B cell (primary cell): Measurements from ENCODE around the gene FTO. TPM values are rescaled to one million over a fixed set of nuclear protein-coding genes. Genes with fewer than 3 reads are reported as not detected.

Experiments used
- ATAC-seq: fragments of 200-7000 bp; cut with Tn5 transposase; one replicate; pipeline ENCODE4 v1.10.0; 2021; ENCODE audit warnings: low read depth, mild to moderate bottlenecking, moderate number of reproducible peaks, moderate library complexity
- CTCF ChIA-PET: fragments of 350-600 bp; sonication (Branson Sonifier 250); formaldehyde crosslinking; loops from one replicate; lab custom pipeline; 2021; ENCODE audit warnings: antibody characterized with exemption, inconsistent platforms; lab: Charles Lee
- POLR2A ChIA-PET: fragments of 350-600 bp; sonication (Branson Sonifier 250); formaldehyde crosslinking; loops from one replicate; lab custom pipeline; 2021; ENCODE audit warnings: antibody characterized with exemption; lab: Charles Lee
- DNase-seq: peaks from one replicate; pipeline ENCODE4 v3.0.0; 2013
- H2AFZ ChIP-seq: 2 replicates; pipeline ENCODE4 v1.6.1; 2012; ENCODE audit warnings: mild to moderate bottlenecking, low read depth, low read length; ENCODE audit not compliant: insufficient read depth, poor library complexity, severe bottlenecking
- H3K27ac ChIP-seq, 2 donors: 1 replicate in 1 of 2; 2 replicates in 1 of 2; pipeline ENCODE4 v1.5.1; 2012 to 2013; ENCODE audit warnings: low read length in 2 of 2, mild to moderate bottlenecking in 2 of 2, moderate library complexity in 1 of 2
- H3K27me3 ChIP-seq, 4 experiments: fragments of 200-600 bp in 1 of 4; sonication (generic) in 1 of 4; replicated peaks in 1 of 4; 1 replicate in 2 of 4; 2 replicates in 2 of 4; pipeline versions ENCODE4 v1.6.1 to v1.7.0; 2013 to 2016; ENCODE audit warnings: low read length in 3 of 4, mild to moderate bottlenecking in 2 of 4, mixed read lengths in 1 of 4, moderate library complexity in 1 of 4; ENCODE audit not compliant: insufficient read depth in 4 of 4, control insufficient read depth in 3 of 4; ENCODE audit errors: control extremely low read depth in 1 of 4
- H3K36me3 ChIP-seq, 2 experiments: replicated peaks in 1 of 2; 1 replicate in 1 of 2; 2 replicates in 1 of 2; pipeline versions ENCODE4 v1.6.1 to v1.7.1; 2013; ENCODE audit warnings: low read length in 1 of 2; ENCODE audit not compliant: insufficient read depth in 2 of 2, control insufficient read depth in 1 of 2; ENCODE audit errors: control extremely low read depth in 1 of 2, extremely low read depth in 1 of 2
- H3K4me1 ChIP-seq, 2 donors: fragments of 200-600 bp in 1 of 2; sonication (generic) in 1 of 2; 1 replicate in 1 of 2; 2 replicates in 1 of 2; pipeline versions ENCODE4 v1.5.1 to v1.6.1; 2013 to 2017; ENCODE audit warnings: low read length in 2 of 2; ENCODE audit not compliant: control insufficient read depth in 2 of 2, insufficient read depth in 2 of 2
- H3K4me2 ChIP-seq: replicated peaks from 2 replicates; pipeline ENCODE3; 2012; ENCODE audit warnings: mild to moderate bottlenecking, low read depth, low read length; ENCODE audit not compliant: poor library complexity, severe bottlenecking
- H3K4me3 ChIP-seq, 5 experiments: fragments of 200-600 bp in 1 of 5; sonication (generic) in 1 of 5; 1 replicate in 3 of 5; 2 replicates in 2 of 5; pipeline versions ENCODE4 v1.5.1 to v1.7.0; 2011 to 2016; ENCODE audit warnings: low read length in 4 of 5, mild to moderate bottlenecking in 4 of 5, low read depth in 2 of 5, control low read depth in 1 of 5, moderate library complexity in 1 of 5; ENCODE audit not compliant: insufficient read depth in 1 of 5; ENCODE audit errors: control extremely low read depth in 1 of 5, extremely low read depth in 1 of 5
- H3K79me2 ChIP-seq: fragments of 200-600 bp; sonication (generic); one replicate; pipeline ENCODE4 v1.6.0; 2016; ENCODE audit warnings: low read length; ENCODE audit not compliant: control insufficient read depth, insufficient read depth
- H3K9ac ChIP-seq: fragments of 200-600 bp; sonication (generic); 2 replicates; pipeline ENCODE4 v1.6.1; 2017; ENCODE audit warnings: mild to moderate bottlenecking, low read length, moderate library complexity
- H3K9me3 ChIP-seq, 3 donors: one replicate each; pipeline versions ENCODE4 v1.6.1 to v1.7.1; 2013; ENCODE audit warnings: low read length in 2 of 3; ENCODE audit not compliant: control insufficient read depth in 2 of 3, insufficient read depth in 1 of 3; ENCODE audit errors: control extremely low read depth in 1 of 3
- H4K20me1 ChIP-seq: 2 replicates; pipeline ENCODE4 v1.6.0; 2012; ENCODE audit warnings: mild to moderate bottlenecking, low read length; ENCODE audit not compliant: insufficient read depth, control insufficient read depth, poor library complexity, severe bottlenecking
- H3K27ac Mint-ChIP-seq: one replicate; pipeline ENCODE4 v1.8.0; 2021; ENCODE audit warnings: mixed read lengths
- H3K27me3 Mint-ChIP-seq: one replicate; pipeline ENCODE4 v1.8.0; 2021; ENCODE audit warnings: mixed read lengths
- H3K4me1 Mint-ChIP-seq: one replicate; pipeline ENCODE4 v1.8.0; 2021; ENCODE audit warnings: mixed read lengths
- H3K4me3 Mint-ChIP-seq: one replicate; pipeline ENCODE4 v1.8.0; 2021; ENCODE audit warnings: mixed read lengths
- H3K9me3 Mint-ChIP-seq: one replicate; pipeline ENCODE4 v1.8.0; 2022; ENCODE audit warnings: mixed read lengths; ENCODE audit not compliant: insufficient read depth
- CTCF ChIP-seq: fragments of 200-600 bp; IDR thresholded peaks from one replicate; pipeline ENCODE4 v1.8.0; 2022; ENCODE audit warnings: antibody characterized with exemption, mild to moderate bottlenecking
- EZH2 ChIP-seq: IDR thresholded peaks from 2 replicates; pipeline ENCODE4 v1.6.1; 2012; ENCODE audit warnings: borderline replicate concordance, low read depth, mild to moderate bottlenecking, moderate library complexity, low read length; ENCODE audit not compliant: insufficient read depth, poor library complexity, severe bottlenecking
- WGBS: methylation state at CpG from one replicate; pipeline ENCODE4 v1.1.5; 2013; ENCODE audit warnings: missing lambda C conversion rate; ENCODE audit not compliant: insufficient coverage; 5-methylcytosine and 5-hydroxymethylcytosine counted together
- intact Hi-C: fragments of 100-400 bp; cut with micrococcal nuclease; formaldehyde crosslinking; loops from one replicate; pipeline ENCODE4 v1.10.0; 2022
- polyA plus RNA-seq: library from polyadenylated mRNA; depleted of rRNA; stranded (reverse); fragments of >200 nt; gene quantifications from 2 replicates; pipeline ENCODE4 v1.2.3, GENCODE V29; 2012
- total RNA-seq, 2 donors: library from RNA; stranded (reverse); fragments of 120-200 nt in 1 of 2; gene quantifications; 1 replicate in 1 of 2; 2 replicates in 1 of 2; pipeline versions ENCODE4 v1.2.3 to v1.2.4, GENCODE V29; 2013 to 2022

The FTO gene
- total and polyA plus RNA-seq, 2 donors (not counting 1 experiment from before 2014, with no cell fraction given): 26.5 to 68.5 TPM

GRCh38 chr16:54112451-54113206 is 408.7 kb downstream of the FTO start:
- Histone ChIP-seq H3K27me3 (no peaks in the 10 kb centered on the region), H3K4me1 (no peaks in the 10 kb centered on the region), H3K36me3 (peaks cover 0 to 15% of the 10 kb centered on the region in 2 experiments), H2AFZ (no peak overlapping the region), H3K4me2 (no peak overlapping the region), H3K4me3 (no peak overlapping the region), H3K9ac (no peak overlapping the region), H3K9me3 (no peaks in the 10 kb centered on the region), H4K20me1 (no peaks in the 10 kb centered on the region), H3K27ac (no peak overlapping the region), H3K79me2 (no peaks in the 10 kb centered on the region)
- POLR2A ChIA-PET: no interaction called here
- TF ChIP-seq CTCF (no peak), EZH2 (no peak)
- no peak for DNase-seq
- Mint-ChIP-seq H3K4me3 (no peak overlapping the region), H3K4me1 (no peaks in the 10 kb centered on the region), H3K27me3 (no peaks in the 10 kb centered on the region), H3K9me3 (no peaks in the 10 kb centered on the region), H3K27ac (no peak overlapping the region)
- CTCF ChIA-PET: no interaction called here
- 100% methylated on average over 2 of the region's 8 CpGs for WGBS
- intact Hi-C loops: no loop called here
- ATAC-seq: no peak

GRCh38 chr16:54115558-54115957 is 411.6 kb downstream of the FTO start:
- Histone ChIP-seq H3K27ac (no peak overlapping the region), H3K36me3 (peaks cover 0 to 15% of the 10 kb centered on the region in 2 experiments), H3K4me1 (no peaks in the 10 kb centered on the region), H3K4me3 (no peak overlapping the region), H4K20me1 (no peaks in the 10 kb centered on the region), H3K79me2 (no peaks in the 10 kb centered on the region), H3K27me3 (no peaks in the 10 kb centered on the region), H3K9me3 (no peaks in the 10 kb centered on the region), H2AFZ (no peak overlapping the region), H3K4me2 (no peak overlapping the region), H3K9ac (no peak overlapping the region)
- no peak overlapping the region for H3K4me3 Mint-ChIP-seq
- ChIA-PET CTCF (no interaction called here), POLR2A (no interaction called here)
- no peaks in the 10 kb centered on the region for H3K27me3 Mint-ChIP-seq
- intact Hi-C loops: no loop called here
- H3K27ac Mint-ChIP-seq: no peak overlapping the region
- 94% methylated on average over 8 of the region's 9 CpGs for WGBS
- DNase-seq: no peak
- no peaks in the 10 kb centered on the region for H3K4me1 Mint-ChIP-seq
- no peak for ATAC-seq
- TF ChIP-seq CTCF (no peak), EZH2 (no peak)
- no peaks in the 10 kb centered on the region for H3K9me3 Mint-ChIP-seq
